SU-DHL-6 (cell line): ENCODE measurements around the gene TCEANC2.

Experiments
- H2AFZ ChIP-seq: fragments of 200-600 bp; sonication (generic); 2 replicates; pipeline ENCODE4 v1.6.1; 2014; ENCODE audit warnings: low read depth, mild to moderate bottlenecking, moderate library complexity, mixed read lengths, antibody characterized with exemption, low read length; ENCODE audit not compliant: severe bottlenecking
- H3F3A ChIP-seq: fragments of 200-600 bp; shearing (Covaris generic); 2 replicates; pipeline ENCODE4 v1.6.0; 2016; ENCODE audit warnings: antibody characterized with exemption, mild to moderate bottlenecking; ENCODE audit not compliant: insufficient read depth
- H3K27ac ChIP-seq: fragments of 200-600 bp; sonication (generic); 2 replicates; pipeline ENCODE4 v1.5.1; 2016; ENCODE audit warnings: low read depth, mild to moderate bottlenecking, low read length, moderate library complexity, mixed read lengths
- H3K27me3 ChIP-seq: fragments of 200-600 bp; sonication (generic), shearing (Covaris generic); 2 replicates; pipeline ENCODE4 v1.6.0; 2014; ENCODE audit warnings: mild to moderate bottlenecking, low read length
- H3K36me3 ChIP-seq: fragments of 200-600 bp; sonication (generic); 2 replicates; pipeline ENCODE4 v1.6.1; 2014; ENCODE audit warnings: mild to moderate bottlenecking, low read length, mixed read lengths
- H3K4me2 ChIP-seq: fragments of 300-600, 200-600 bp; shearing (Covaris generic), sonication (generic); 2 replicates; pipeline ENCODE4 v1.6.0; 2014; ENCODE audit warnings: low read length, low read depth, mild to moderate bottlenecking; ENCODE audit not compliant: poor library complexity, severe bottlenecking
- H3K4me3 ChIP-seq: fragments of 200-600 bp; sonication (generic); 2 replicates; pipeline ENCODE4 v1.5.1; 2014; ENCODE audit warnings: antibody characterized with exemption, low read length, mild to moderate bottlenecking, mixed read lengths; ENCODE audit not compliant: insufficient read depth, poor library complexity, severe bottlenecking
- H3K79me2 ChIP-seq: fragments of 200-600 bp; sonication (generic); 2 replicates; pipeline ENCODE4 v1.6.1; 2014; ENCODE audit warnings: mild to moderate bottlenecking, low read length, moderate library complexity; ENCODE audit not compliant: insufficient read depth
- H3K9ac ChIP-seq: fragments of 200-600 bp; sonication (generic); 2 replicates; pipeline ENCODE4 v1.7.0; 2014; ENCODE audit warnings: mild to moderate bottlenecking, low read length
- H3K9me2 ChIP-seq: fragments of 200-600 bp; sonication (generic); replicated peaks from 2 replicates; pipeline ENCODE4 v1.6.1; 2014; ENCODE audit warnings: low read length; ENCODE audit not compliant: insufficient read depth
- H3K9me3 ChIP-seq: fragments of 200-600 bp; sonication (generic); 2 replicates; pipeline ENCODE4 v1.6.1; 2014; ENCODE audit warnings: low read length, mixed read lengths; ENCODE audit not compliant: insufficient read depth
- H4K20me1 ChIP-seq: fragments of 200-600 bp; sonication (generic); 2 replicates; pipeline ENCODE4 v1.6.1; 2014; ENCODE audit warnings: low read depth, mild to moderate bottlenecking, antibody characterized with exemption, low read length, moderate library complexity, mixed read lengths
- EZH2phosphoT487 ChIP-seq: fragments of 200-600 bp; sonication (generic), shearing (Covaris generic); conservative IDR thresholded peaks from 2 replicates; pipeline ENCODE4 v1.6.1; 2018; ENCODE audit warnings: mild to moderate bottlenecking, antibody characterized with exemption, low read length, moderate library complexity, mixed read lengths
- TF ChIP-seq, protein P1 (sequence below): fragments of 200-600 bp; sonication (generic); IDR thresholded peaks from one replicate; pipeline ENCODE4 v1.5.1; 2017; ENCODE audit warnings: antibody characterized with exemption, mild to moderate bottlenecking, low read length, moderate library complexity; ENCODE audit not compliant: insufficient read depth, poor library complexity, severe bottlenecking

TCEANC2 gene

DNA sequence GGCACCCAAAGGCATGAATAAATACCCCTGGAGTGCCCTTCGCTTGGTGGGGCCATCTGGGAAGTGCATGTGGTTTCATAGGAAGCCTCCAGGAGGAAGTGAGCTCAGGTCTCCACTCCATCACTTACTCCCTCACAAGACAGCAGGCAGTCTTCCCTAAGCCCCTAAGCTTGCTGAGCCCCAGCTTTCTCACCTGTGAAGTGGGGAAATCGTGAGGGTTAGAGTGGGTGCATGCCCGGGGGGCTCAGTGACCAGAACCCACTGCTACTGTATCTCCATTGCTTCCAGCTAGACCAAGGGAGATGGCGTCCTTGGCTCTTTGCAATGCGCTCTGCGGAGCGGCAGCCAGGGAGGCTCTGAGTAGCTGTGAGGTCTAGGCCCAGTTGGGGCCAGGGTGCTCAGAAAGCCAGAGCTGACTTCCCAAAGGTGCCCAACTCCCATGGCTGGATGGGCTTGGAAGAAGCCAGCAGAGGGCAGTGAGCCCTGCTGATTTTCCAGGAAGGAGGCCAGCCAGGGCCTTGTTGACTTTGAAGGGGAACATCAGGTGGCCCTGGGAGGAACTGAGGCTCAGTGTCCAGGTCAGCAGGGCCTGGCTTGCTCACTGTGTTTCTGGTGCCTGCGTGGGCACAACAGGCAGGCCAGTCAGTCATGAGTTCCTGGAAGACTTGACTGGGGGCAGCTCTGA, 72.1 kb downstream of the TCEANC2 start:
- no peaks in the 10 kb centered on the region for H3K9me2 ChIP-seq
- no peak overlapping the region for H2AFZ ChIP-seq
- no peaks in the 10 kb centered on the region for H3K9me3 ChIP-seq
- H4K20me1 ChIP-seq = no peaks in the 10 kb centered on the region
- no peak overlapping the region for H3K9ac ChIP-seq
- TF ChIP-seq EZH2phosphoT487 = no peak
- TF ChIP-seq, protein P1, sequence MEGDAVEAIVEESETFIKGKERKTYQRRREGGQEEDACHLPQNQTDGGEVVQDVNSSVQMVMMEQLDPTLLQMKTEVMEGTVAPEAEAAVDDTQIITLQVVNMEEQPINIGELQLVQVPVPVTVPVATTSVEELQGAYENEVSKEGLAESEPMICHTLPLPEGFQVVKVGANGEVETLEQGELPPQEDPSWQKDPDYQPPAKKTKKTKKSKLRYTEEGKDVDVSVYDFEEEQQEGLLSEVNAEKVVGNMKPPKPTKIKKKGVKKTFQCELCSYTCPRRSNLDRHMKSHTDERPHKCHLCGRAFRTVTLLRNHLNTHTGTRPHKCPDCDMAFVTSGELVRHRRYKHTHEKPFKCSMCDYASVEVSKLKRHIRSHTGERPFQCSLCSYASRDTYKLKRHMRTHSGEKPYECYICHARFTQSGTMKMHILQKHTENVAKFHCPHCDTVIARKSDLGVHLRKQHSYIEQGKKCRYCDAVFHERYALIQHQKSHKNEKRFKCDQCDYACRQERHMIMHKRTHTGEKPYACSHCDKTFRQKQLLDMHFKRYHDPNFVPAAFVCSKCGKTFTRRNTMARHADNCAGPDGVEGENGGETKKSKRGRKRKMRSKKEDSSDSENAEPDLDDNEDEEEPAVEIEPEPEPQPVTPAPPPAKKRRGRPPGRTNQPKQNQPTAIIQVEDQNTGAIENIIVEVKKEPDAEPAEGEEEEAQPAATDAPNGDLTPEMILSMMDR = no peak
- H3K4me2 ChIP-seq = no peak overlapping the region
- H3K4me3 ChIP-seq = no peak overlapping the region
- no peaks in the 10 kb centered on the region for H3F3A ChIP-seq
- no peaks in the 10 kb centered on the region for H3K36me3 ChIP-seq
- H3K27ac ChIP-seq = no peak overlapping the region
- no peaks in the 10 kb centered on the region for H3K27me3 ChIP-seq
- H3K79me2 ChIP-seq = no peaks in the 10 kb centered on the region

DNA sequence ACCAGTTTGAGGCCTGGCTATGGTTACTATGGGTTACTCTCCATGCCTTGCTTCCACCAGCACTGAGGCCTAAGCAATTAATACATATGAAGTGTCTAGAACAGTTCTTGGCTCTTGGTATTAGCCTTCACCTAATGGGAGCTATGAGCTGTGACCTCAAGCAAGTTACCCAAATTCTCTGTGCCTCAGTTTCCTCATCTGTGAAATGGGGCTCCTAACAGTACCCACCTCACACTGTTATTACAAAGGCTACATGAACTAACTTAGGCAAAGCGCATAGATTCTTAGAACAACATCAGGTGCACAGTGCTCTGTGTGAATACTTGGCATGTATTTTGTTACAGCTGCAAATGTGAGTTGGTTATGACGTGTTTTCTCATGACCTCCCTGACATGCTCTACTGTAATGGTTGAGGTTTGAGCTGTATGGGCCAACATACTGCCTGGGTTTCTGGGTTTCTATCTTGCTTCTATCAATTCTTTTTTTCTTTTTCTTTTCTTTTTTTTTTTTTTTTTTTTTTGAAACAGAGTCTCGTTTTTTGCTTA, 72.9 kb downstream of the TCEANC2 start:
- H3K9me2 ChIP-seq = no peaks in the 10 kb centered on the region
- no peaks in the 10 kb centered on the region for H3K79me2 ChIP-seq
- H3K27ac ChIP-seq = no peak overlapping the region
- H3K4me2 ChIP-seq = no peak overlapping the region
- no peaks in the 10 kb centered on the region for H3K27me3 ChIP-seq
- no peaks in the 10 kb centered on the region for H4K20me1 ChIP-seq
- H3F3A ChIP-seq = no peaks in the 10 kb centered on the region
- H3K36me3 ChIP-seq = no peaks in the 10 kb centered on the region
- no peak overlapping the region for H3K9ac ChIP-seq
- H2AFZ ChIP-seq = no peak overlapping the region
- no peaks in the 10 kb centered on the region for H3K9me3 ChIP-seq
- TF ChIP-seq, protein P1 = no peak
- TF ChIP-seq EZH2phosphoT487 = no peak
- no peak overlapping the region for H3K4me3 ChIP-seq

DNA sequence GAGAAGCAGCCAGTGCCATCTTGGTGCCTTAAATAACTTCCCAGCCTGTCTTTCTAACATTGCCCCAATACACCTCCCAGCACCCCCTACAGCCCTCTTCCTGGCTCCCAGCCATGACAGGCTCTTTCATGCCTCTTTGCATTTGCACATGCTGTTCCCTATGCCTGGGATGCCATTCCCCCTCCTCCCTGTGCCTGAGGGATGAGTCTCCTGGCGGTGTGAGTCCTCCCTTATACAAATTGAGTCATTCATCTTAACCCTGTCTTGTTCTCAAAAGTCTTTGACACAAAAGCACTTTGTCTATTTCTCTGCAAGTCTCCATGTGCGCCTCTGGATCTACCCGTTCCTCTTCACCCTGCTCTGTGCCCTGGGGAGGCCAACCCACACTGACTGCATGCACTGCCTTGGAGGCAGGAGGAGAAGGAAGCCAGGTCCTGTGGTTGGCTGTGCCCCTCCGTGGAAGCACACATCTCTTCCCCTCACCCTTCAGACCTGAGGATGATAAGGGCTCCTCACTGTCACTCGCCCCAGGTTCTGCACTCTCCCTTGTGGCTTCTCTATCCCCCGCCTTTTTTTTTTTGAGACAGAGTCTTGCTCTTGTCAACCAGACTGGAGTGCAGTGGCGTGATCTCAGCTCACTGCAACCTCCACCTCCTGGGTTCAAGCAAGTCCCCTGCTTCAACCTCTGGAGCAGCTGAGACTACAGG, 74.3 kb downstream of the TCEANC2 start:
- Histone ChIP-seq H3K4me2 (no peak overlapping the region), H3F3A (no peaks in the 10 kb centered on the region), H3K4me3 (no peak overlapping the region), H4K20me1 (no peaks in the 10 kb centered on the region), H3K27me3 (no peaks in the 10 kb centered on the region), H3K79me2 (no peaks in the 10 kb centered on the region), H3K36me3 (no peaks in the 10 kb centered on the region), H2AFZ (no peak overlapping the region), H3K9me3 (no peaks in the 10 kb centered on the region), H3K27ac (no peak overlapping the region), H3K9ac (no peak overlapping the region), H3K9me2 (no peaks in the 10 kb centered on the region)
- TF ChIP-seq EZH2phosphoT487 = no peak
- TF ChIP-seq, protein P1 = no peak
